ENCODE measurements around the gene PRTFDC1.

Gene PRTFDC1

DNA sequence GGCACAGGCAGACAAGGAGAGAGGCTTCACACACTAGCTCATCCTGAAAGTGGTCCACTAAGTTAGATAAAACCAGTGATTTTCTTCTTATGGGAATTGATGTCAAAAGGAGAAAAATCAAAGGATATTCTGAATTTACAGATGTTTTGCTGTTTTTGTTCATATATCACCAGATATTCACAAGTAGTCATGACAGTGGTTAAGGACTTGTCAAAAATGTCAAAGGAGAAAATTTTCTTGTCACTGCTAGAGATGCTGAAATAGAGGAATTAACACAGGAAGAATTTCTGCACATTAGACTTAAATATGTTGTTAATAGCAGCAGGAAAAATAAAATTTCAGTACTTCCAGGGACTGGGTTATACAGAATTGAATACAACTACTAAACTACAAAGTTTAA, 78.3 kb downstream of the PRTFDC1 start:
- POLR2A ChIA-PET (ENCODE audit: low non-redundant PET): no interaction called here
- no peak for DNase-seq (ENCODE audit: low spot score)
- CTCF ChIA-PET: no interaction called here
- peak overlapping the region; percentile 89 for H3K27ac ChIP-seq
- TF ChIP-seq, protein P1, sequence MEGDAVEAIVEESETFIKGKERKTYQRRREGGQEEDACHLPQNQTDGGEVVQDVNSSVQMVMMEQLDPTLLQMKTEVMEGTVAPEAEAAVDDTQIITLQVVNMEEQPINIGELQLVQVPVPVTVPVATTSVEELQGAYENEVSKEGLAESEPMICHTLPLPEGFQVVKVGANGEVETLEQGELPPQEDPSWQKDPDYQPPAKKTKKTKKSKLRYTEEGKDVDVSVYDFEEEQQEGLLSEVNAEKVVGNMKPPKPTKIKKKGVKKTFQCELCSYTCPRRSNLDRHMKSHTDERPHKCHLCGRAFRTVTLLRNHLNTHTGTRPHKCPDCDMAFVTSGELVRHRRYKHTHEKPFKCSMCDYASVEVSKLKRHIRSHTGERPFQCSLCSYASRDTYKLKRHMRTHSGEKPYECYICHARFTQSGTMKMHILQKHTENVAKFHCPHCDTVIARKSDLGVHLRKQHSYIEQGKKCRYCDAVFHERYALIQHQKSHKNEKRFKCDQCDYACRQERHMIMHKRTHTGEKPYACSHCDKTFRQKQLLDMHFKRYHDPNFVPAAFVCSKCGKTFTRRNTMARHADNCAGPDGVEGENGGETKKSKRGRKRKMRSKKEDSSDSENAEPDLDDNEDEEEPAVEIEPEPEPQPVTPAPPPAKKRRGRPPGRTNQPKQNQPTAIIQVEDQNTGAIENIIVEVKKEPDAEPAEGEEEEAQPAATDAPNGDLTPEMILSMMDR (conservative IDR thresholded peaks at IDR 0.05; ENCODE audit: low read depth): no peak

DNA sequence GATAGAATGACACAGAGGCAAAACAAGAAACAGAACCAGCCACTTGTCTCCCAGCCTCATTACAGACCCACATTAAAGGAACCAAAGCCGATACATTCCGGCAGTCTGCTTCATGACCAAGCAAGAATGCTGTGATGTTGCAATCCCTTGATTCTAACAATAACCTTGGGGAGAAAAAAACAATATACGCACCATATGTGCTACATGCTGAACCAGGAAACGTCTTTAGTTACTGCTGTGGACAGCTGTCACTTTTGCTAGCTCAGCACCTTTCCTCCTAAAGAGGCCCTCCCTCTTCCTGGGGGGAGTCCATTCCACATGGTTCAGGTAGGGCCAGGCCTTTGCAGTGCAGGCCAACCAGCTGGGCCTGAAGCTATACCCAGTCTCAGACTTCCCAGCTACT, 79.1 kb downstream of the PRTFDC1 start:
- DNase-seq (ENCODE audit: low spot score): peak; percentile 88
- TF ChIP-seq, protein P1 (conservative IDR thresholded peaks at IDR 0.05; ENCODE audit: low read depth): no peak

DNA sequence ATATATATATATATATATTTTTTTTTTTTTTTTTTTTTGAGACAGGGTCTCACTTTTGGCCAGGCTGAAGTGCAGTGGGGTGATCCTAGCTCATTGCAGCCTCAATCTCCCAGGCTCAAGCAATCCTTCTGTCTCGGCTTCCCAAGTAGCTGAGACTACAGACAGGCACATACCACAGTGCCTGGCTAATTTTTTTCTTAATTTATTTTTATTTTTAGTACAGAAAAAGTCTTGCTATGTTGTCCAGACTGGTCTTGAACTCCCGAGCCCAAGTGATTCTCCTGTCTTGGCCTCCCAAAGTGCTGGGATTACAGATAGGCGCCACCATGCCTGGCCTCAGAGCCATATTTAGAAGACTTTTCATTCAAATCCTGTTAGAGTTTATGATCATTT, 79.6 kb downstream of the PRTFDC1 start:
- DNase-seq (ENCODE audit: low spot score): no peak
- POLR2A ChIA-PET (ENCODE audit: low non-redundant PET): interaction anchor here (0.6 kb wide), 1 partner anchor 151 kb away, joined by 4 read pairs; no protein-coding TSS in a partner anchor
- CTCF ChIA-PET: no interaction called here
- peak overlapping the region; percentile 89 for H3K27ac ChIP-seq
- TF ChIP-seq, protein P1 (conservative IDR thresholded peaks at IDR 0.05; ENCODE audit: low read depth): no peak

More for the DNA sequence above, 79.1 kb downstream of the PRTFDC1 start:
- ChIA-PET POLR2A (ENCODE audit: low non-redundant PET) (interaction anchor here (0.6 kb wide), 1 partner anchor 151 kb away, joined by 4 read pairs; no protein-coding TSS in a partner anchor), CTCF (no interaction called here)
- H3K27ac ChIP-seq: peak overlapping the region; percentile 89

- ChIA-PET POLR2A (ENCODE audit: low non-redundant PET) (no interaction called here), CTCF (interaction anchor here (0.6 kb wide), 1 partner anchor 292 kb away, joined by 3 read pairs; no protein-coding TSS in a partner anchor)
- TF ChIP-seq, protein P1 (conservative IDR thresholded peaks at IDR 0.05; ENCODE audit: low read depth): no peak
- H3K27ac ChIP-seq: peak overlapping the region; percentile 16; the same call in 1 of the 2 replicates
- no peak for DNase-seq (ENCODE audit: low spot score)
Measured at GRCh38 chr10:24872049-24872789, 80.2 kb downstream of the PRTFDC1 start.

GRCh38 chr10:24871011-24871935, 81.1 kb downstream of the PRTFDC1 start:
- POLR2A ChIA-PET (ENCODE audit: low non-redundant PET): no interaction called here
- TF ChIP-seq, protein P1 (conservative IDR thresholded peaks at IDR 0.05; ENCODE audit: low read depth): no peak
- DNase-seq (ENCODE audit: low spot score): no peak
- CTCF ChIA-PET: interaction anchor here (0.6 kb wide), 1 partner anchor 291 kb away, joined by 3 read pairs; no protein-coding TSS in a partner anchor
- H3K27ac ChIP-seq: no peak overlapping the region

DNA sequence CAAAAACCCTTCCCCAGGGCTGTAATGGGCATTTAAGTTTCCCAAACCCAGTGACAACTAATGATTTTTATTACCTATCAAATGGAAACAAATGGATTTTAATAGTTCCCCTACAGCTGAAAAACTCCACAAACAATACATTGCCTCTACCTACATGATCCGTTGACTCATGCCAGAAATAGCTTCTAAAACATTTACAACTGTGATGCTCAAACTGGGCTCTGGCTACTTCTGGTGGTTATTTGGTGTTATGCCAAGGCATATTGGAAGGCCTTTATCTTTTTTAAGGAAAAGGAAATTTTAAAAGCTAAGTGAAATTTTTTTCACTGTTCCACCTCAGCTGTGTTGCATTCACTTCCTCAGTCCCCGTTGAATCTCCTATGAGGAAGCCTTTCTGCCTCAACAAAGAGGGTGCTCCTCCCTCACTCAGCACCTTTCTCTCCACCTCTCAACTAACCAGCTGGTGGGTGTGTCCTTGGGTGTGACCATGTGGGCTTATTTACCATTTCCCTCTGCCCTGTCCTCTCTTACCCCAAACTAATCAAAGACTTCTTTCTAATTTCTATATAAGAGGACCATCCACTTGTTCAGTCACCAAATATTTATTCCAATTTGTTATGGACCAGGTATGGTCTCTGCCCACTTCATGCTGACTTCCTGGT, 82.9 kb downstream of the PRTFDC1 start:
- H3K27ac ChIP-seq: no peak overlapping the region
- TF ChIP-seq, protein P1 (conservative IDR thresholded peaks at IDR 0.05; ENCODE audit: low read depth): no peak
- ChIA-PET POLR2A (ENCODE audit: low non-redundant PET) (no interaction called here), CTCF (interaction anchor here (1.1 kb wide), 1 partner anchor 147 kb away, joined by 5 read pairs; the partner anchor contains the start of genes ENKUR and THNSL1)
- DNase-seq (ENCODE audit: low spot score): no peak
